Activated naive CD4-positive, alpha-beta T cell treated with anti-CD3 and anti-CD28 coated beads, Interleukin-2, amount 10 ng/mL, durations not matched to agents 7 days and 5 days (primary cell): ENCODE data around the gene BCR.

Experiments used
- CTCF ChIA-PET: fragments of 350-600 bp; sonication (Branson Sonifier 250); formaldehyde crosslinking; loops from one replicate; lab custom pipeline; 2021; ENCODE audit warnings: antibody characterized with exemption; lab: Charles Lee
- DNase-seq: peaks from one replicate; pipeline ENCODE4 v3.0.0-alpha.2; 2020
- H3K27ac Mint-ChIP-seq: one replicate; pipeline ENCODE4 v1.8.0; 2021; ENCODE audit warnings: mild to moderate bottlenecking, moderate library complexity, mixed read lengths
- H3K27me3 Mint-ChIP-seq: one replicate; pipeline ENCODE4 v1.8.0; 2021; ENCODE audit warnings: mild to moderate bottlenecking, mixed read lengths
- H3K36me3 Mint-ChIP-seq: one replicate; pipeline ENCODE4 v1.8.0; 2021; ENCODE audit warnings: mixed read lengths
- H3K4me1 Mint-ChIP-seq: one replicate; pipeline ENCODE4 v1.8.0; 2021; ENCODE audit warnings: mixed read lengths
- H3K4me3 Mint-ChIP-seq: one replicate; pipeline ENCODE4 v1.8.0; 2021; ENCODE audit warnings: mild to moderate bottlenecking, moderate library complexity, mixed read lengths
- H3K9me3 Mint-ChIP-seq: one replicate; pipeline ENCODE4 v1.8.0; 2021; ENCODE audit warnings: mixed read lengths

Gene BCR

DNA sequence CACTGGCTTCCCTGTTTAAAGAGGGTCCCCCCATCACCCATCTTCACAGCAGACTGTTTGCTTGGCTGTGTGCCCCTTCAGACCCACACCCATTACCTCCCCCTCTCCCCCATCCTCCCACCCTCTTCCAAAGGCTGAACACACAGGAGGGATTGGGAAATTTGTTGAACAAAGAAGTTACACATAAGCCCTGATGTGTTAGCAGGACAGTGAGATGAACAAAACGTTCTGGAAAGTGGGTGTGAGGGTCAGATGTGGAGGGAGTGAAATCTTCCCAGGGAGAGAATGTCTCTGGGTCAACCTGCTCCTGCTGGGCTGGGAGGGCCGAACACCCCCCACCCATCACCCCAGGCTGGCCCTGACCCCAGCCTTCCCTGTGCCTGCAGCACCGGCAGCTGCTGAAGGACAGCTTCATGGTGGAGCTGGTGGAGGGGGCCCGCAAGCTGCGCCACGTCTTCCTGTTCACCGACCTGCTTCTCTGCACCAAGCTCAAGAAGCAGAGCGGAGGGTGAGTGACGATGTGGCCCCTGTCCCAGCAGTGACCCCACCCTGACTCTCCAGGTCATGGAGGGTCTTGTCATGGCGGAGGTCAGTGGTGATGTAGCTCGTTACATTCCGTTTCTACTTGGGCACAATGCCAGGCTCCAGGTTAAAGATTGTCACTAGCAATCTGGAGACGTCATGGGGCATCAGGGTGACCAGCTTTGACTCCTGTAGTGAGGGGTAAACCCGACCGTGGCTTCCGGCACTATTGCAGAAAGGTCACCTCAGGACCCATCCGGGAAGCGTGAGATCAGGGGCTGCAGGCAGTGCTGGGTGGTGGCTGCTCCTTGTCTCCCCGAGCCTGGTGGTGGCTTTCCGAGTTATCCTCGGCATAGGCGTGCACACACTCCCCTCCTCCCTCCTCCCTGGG lies 103.5 kb downstream of the BCR start:
- no peak overlapping the region for H3K27ac Mint-ChIP-seq
- no peak overlapping the region for H3K4me3 Mint-ChIP-seq
- H3K27me3 Mint-ChIP-seq: no peaks in the 10 kb centered on the region
- no peaks in the 10 kb centered on the region for H3K9me3 Mint-ChIP-seq
- CTCF ChIA-PET: interaction anchor here (0.6 to 10.7 kb wide), 3 partner anchors 106 to 775 kb away, joined by 3 to 247 read pairs (median 5); partner anchors contain the start of genes BCR and ZNF280B
- H3K36me3 Mint-ChIP-seq: peaks cover 19% of the 10 kb centered on the region
- no peak for DNase-seq
- peaks cover 15% of the 10 kb centered on the region for H3K4me1 Mint-ChIP-seq

DNA sequence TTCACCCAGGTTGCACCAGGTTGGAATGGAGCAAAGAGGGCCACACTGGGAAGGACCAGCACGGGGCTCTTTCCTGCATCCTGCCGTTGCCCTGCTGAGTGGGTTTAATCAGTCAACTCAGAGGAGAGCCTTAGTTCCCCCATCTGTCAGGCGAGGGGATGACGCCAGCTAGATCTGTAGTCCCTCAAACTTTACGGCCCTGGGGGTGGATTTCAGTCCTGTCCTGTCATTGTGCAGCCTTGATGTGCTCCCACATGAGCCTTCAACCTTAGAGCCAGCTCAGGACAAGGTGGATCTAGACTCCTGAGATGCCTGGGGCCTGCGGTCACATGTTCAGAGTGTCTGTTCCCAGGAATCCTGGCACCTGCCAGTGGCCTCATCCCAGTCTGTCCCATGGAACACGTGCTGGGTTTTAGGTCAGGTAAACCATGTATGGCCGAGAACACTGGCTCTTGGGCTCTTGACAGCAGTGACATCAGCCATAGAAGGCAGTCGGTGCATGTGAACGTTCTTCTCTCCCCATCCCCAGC lies 104.3 kb downstream of the BCR start:
- no peak for DNase-seq
- CTCF ChIA-PET: interaction anchor here (0.6 to 10.7 kb wide), 3 partner anchors 107 to 776 kb away, joined by 3 to 247 read pairs (median 5); partner anchors contain the start of genes BCR and ZNF280B
- Mint-ChIP-seq H3K36me3 (peaks cover 19% of the 10 kb centered on the region), H3K4me3 (no peak overlapping the region), H3K27me3 (no peaks in the 10 kb centered on the region), H3K27ac (no peak overlapping the region), H3K9me3 (no peaks in the 10 kb centered on the region), H3K4me1 (peaks cover 13% of the 10 kb centered on the region)

DNA sequence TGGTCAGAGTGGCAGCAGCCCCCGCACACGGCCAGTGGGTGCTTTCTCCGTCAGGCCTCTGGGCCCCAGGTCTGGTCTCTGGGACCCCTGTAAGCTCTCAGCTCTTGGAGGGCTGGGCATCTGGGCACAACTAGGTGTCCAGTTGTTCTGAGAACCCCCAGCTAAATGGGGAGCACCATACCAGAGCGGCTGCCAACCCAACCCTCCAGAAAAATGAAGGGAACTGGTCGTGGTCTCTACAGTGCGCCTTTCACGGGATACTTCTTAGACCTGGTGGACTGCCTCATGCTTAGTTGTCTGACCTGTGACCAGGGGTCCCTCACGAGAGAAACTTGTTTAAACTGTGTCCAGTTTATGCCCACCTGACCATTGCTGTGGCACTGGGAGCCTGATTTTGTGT lies 104.9 kb downstream of the BCR start:
- Mint-ChIP-seq H3K9me3 (no peaks in the 10 kb centered on the region), H3K27me3 (no peaks in the 10 kb centered on the region), H3K27ac (no peak overlapping the region), H3K36me3 (peaks cover 25% of the 10 kb centered on the region), H3K4me1 (peaks cover 13% of the 10 kb centered on the region), H3K4me3 (no peak overlapping the region)
- CTCF ChIA-PET: interaction anchor here (10.7 kb wide), 1 partner anchor 108 kb away, joined by 247 read pairs; the partner anchor contains the start of gene BCR
- no peak for DNase-seq

DNA sequence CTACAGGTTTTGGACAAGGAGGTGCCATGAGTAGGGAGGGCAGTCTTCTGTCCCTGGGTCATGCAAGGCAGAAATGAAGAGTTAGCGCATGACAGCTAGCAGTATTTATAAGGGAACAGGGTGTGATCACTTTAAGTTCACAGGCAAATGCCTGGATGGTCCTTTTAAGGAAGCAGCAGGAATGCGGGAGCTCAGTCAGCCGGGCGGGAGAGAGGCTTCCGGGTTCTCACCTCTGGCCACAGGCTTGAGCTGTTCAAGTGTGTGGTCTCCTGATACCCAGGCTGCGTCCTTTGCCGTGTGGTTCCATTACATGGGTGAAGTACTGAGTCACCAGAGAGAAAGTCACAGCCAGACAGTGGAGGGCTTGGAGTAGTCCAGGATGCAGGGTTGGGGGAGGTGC lies 105.4 kb downstream of the BCR start:
- Mint-ChIP-seq H3K27ac (no peak overlapping the region), H3K4me3 (no peak overlapping the region), H3K36me3 (peaks cover 24% of the 10 kb centered on the region), H3K27me3 (no peaks in the 10 kb centered on the region), H3K9me3 (no peaks in the 10 kb centered on the region), H3K4me1 (peaks cover 8% of the 10 kb centered on the region)
- CTCF ChIA-PET: interaction anchor here (10.7 kb wide), 1 partner anchor 108 kb away, joined by 247 read pairs; the partner anchor contains the start of gene BCR
- no peak for DNase-seq

DNA sequence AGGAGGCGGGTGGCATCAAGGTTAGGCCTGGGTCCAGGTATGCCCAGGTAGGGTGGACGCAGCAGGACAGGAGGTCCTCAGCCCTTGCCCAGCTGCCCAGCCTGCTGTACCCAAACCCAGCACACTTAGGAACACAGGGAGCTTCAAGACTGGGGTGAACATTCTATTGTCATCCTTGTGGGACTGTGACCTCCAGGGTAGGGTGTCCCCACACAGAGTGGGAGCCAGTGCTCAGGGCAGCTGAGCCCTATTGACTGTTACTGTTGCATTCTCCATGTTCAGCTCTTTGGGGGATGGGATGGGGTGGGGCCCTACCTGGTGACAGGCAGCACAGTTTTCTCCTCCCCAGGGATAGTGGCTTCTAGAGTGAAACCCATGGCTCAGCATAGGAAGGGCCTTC lies 106.0 kb downstream of the BCR start:
- CTCF ChIA-PET: interaction anchor here (10.7 kb wide), 1 partner anchor 109 kb away, joined by 247 read pairs; the partner anchor contains the start of gene BCR
- peaks cover 5% of the 10 kb centered on the region for H3K4me1 Mint-ChIP-seq
- no peak overlapping the region for H3K4me3 Mint-ChIP-seq
- H3K36me3 Mint-ChIP-seq: peaks cover 26% of the 10 kb centered on the region
- H3K9me3 Mint-ChIP-seq: no peaks in the 10 kb centered on the region
- no peak for DNase-seq
- no peaks in the 10 kb centered on the region for H3K27me3 Mint-ChIP-seq
- no peak overlapping the region for H3K27ac Mint-ChIP-seq

DNA sequence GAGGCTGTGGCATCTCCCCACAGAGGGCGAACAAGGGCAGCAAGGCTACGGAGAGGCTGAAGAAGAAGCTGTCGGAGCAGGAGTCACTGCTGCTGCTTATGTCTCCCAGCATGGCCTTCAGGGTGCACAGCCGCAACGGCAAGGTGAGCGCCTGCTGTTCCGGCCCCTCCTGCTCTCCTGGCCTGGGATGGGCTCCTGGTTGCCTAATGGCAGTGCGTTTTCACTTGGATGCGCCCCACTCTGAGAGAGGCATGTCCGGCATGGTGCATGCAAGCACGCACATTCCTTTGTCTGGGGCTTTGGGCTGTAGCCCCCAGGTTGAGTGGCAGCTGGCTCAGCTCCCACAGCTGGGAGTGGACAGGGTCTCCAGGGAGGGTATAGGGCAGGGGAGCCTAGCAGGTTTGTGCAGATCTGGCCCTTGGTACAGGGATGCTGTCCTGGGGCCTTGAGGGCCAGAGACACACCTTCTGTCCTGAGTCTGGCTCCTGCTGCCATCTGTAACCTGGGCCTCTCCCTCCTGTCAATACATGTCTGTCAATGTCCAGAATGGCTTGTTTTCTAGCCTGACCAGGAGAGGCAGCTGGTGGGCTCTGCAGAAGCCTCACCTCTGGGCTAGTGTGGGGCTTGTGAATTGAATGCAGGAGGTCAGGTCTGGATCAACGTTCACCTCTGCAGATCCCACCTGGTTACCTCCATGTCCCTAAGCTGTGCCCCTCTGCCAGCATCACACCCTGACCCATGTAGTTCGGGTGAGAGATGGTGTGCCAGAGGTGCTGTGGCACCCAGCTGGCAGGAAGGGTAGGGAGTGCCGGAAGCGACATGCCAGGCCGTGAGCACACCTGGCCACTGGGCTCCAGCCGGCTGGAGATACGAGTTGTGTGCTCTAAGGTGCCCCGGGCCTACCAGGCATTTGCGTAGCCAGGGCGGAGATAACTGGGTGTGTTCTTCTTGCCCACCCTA lies 107.1 kb downstream of the BCR start:
- Mint-ChIP-seq H3K4me1 (no peaks in the 10 kb centered on the region), H3K27ac (no peak overlapping the region), H3K9me3 (no peaks in the 10 kb centered on the region), H3K27me3 (no peaks in the 10 kb centered on the region), H3K4me3 (no peak overlapping the region), H3K36me3 (peaks cover 33% of the 10 kb centered on the region)
- no peak for DNase-seq
- CTCF ChIA-PET: interaction anchor here (1.2 to 10.7 kb wide), 2 partner anchors 110 to 111 kb away, joined by 3 to 247 read pairs; partner anchors contain the start of gene BCR

DNA sequence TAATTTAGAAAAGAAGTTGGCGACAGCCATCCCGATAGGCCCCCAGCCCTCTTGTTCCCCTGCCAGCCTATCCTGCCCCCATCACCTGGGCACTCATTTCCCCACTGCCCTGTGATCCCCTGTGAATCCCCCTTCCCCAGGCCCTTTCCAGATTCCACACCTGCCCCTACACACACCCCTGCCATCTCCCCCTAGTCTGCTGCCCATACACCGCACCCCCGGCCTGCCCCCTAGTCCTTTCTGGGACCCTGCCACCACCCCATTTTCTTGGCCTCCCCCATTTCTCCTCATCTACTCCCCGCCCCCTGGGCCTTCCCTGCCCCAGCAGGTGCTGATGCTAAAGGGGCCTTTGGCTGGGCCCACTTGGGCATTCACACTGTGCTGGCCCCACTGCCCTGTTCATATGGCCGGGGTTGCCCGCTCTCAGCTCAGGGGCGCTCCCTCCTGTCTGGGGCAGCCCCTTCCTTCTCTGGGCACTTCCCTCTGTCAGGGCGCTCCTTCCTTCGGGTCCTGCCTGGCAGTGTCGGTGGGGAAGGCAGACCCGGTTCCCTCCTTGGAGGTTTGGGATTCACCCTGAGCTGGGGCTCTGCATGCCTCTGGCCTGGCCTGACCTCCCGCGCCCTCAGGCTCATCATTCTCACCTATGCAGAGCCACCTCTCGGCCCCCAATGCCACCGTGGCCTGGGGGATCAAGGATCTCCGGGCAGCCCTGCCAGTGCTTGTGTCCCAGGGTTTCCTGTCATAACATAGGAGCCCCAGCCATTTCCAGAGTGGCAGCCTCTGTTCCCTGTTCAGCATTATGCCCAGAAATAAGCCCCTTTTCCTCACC lies 108.2 kb downstream of the BCR start:
- H3K9me3 Mint-ChIP-seq: no peaks in the 10 kb centered on the region
- H3K36me3 Mint-ChIP-seq: peaks cover 36% of the 10 kb centered on the region
- H3K27me3 Mint-ChIP-seq: no peaks in the 10 kb centered on the region
- DNase-seq: no peak
- H3K27ac Mint-ChIP-seq: no peak overlapping the region
- no peak overlapping the region for H3K4me3 Mint-ChIP-seq
- CTCF ChIA-PET: interaction anchor here (1.2 to 5.1 kb wide), 3 partner anchors 112 to 160 kb away, joined by 3 to 59 read pairs (median 7); no protein-coding TSS in a partner anchor
- H3K4me1 Mint-ChIP-seq: no peaks in the 10 kb centered on the region

DNA sequence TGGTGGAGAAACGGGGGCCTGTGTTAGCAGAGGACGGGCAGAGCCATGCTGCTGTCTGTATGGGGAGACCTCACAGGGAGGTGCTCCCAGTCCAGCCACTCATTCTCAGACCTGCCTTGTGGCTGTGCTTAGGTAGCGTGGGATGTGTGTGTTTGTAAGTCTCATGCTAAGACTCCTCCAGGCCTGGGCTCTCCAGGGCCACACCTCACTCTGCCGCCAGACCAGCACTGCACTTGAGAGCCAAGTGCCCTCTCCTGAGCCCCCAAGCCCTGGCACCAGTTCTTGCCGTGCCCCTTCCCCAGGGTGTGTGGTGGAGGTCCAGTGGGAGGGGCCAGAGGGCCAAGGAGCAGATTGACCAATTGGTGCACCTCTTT lies 108.8 kb downstream of the BCR start:
- H3K27ac Mint-ChIP-seq: no peak overlapping the region
- CTCF ChIA-PET: interaction anchor here (1.5 to 5.1 kb wide), 4 partner anchors 25 to 170 kb away, joined by 3 to 59 read pairs (median 6); no protein-coding TSS in a partner anchor
- peaks cover 37% of the 10 kb centered on the region for H3K36me3 Mint-ChIP-seq
- DNase-seq: no peak
- no peak overlapping the region for H3K4me3 Mint-ChIP-seq
- no peaks in the 10 kb centered on the region for H3K4me1 Mint-ChIP-seq
- no peaks in the 10 kb centered on the region for H3K9me3 Mint-ChIP-seq
- no peaks in the 10 kb centered on the region for H3K27me3 Mint-ChIP-seq

DNA sequence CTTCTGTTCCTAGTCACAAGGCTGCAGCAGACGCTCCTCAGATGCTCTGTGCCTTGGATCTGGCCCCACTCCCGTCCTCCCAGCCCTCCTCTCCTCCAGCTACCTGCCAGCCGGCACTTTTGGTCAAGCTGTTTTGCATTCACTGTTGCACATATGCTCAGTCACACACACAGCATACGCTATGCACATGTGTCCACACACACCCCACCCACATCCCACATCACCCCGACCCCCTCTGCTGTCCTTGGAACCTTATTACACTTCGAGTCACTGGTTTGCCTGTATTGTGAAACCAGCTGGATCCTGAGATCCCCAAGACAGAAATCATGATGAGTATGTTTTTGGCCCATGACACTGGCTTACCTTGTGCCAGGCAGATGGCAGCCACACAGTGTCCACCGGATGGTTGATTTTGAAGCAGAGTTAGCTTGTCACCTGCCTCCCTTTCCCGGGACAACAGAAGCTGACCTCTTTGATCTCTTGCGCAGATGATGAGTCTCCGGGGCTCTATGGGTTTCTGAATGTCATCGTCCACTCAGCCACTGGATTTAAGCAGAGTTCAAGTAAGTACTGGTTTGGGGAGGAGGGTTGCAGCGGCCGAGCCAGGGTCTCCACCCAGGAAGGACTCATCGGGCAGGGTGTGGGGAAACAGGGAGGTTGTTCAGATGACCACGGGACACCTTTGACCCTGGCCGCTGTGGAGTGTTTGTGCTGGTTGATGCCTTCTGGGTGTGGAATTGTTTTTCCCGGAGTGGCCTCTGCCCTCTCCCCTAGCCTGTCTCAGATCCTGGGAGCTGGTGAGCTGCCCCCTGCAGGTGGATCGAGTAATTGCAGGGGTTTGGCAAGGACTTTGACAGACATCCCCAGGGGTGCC lies 109.8 kb downstream of the BCR start:
- DNase-seq: peak; percentile 71
- CTCF ChIA-PET: interaction anchor here (0.7 to 5.1 kb wide), 13 partner anchors 8 to 544 kb away, joined by 3 to 59 read pairs (median 5); partner anchors contain the start of genes BCR and RSPH14
- no peaks in the 10 kb centered on the region for H3K4me1 Mint-ChIP-seq
- no peaks in the 10 kb centered on the region for H3K27me3 Mint-ChIP-seq
- H3K4me3 Mint-ChIP-seq: no peak overlapping the region
- peak overlapping the region; percentile 52 for H3K27ac Mint-ChIP-seq
- no peaks in the 10 kb centered on the region for H3K9me3 Mint-ChIP-seq
- H3K36me3 Mint-ChIP-seq: peaks cover 41% of the 10 kb centered on the region

DNA sequence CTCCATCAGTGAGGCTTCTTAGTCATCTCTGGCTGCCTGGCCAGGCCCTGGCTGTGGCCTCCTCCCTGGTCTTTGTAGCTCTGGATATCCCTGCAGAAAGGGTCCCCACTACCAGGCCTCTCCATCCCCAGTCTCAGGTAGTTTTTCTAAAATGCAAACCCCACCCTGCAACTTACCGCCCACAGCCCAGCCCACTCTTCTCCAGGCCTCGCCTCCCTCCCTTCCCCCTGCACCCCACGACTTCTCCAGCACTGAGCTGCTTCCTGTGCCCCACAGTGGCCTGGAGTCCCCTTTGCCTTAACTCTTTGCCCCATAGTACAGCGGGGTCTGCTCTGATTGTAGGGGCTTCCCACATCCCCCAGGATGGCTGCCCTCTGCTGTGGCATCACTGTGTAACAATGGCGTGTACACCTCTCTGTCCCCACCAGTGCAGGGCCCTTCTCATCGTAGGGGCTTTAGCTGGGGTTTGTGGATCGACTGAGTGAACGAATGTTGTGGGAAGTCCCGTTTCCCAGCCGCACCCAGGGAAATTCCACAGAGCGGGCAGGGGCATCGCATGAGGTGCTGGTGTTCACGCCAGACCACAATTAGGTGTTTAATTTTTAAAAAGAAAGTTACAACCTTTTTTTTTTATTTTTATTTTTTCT lies 111.6 kb downstream of the BCR start:
- CTCF ChIA-PET: interaction anchor here (0.8 to 5.1 kb wide), 4 partner anchors 9 to 164 kb away, joined by 3 to 59 read pairs (median 3); no protein-coding TSS in a partner anchor
- H3K27ac Mint-ChIP-seq: no peak overlapping the region
- H3K4me3 Mint-ChIP-seq: no peak overlapping the region
- peaks cover 34% of the 10 kb centered on the region for H3K36me3 Mint-ChIP-seq
- no peaks in the 10 kb centered on the region for H3K27me3 Mint-ChIP-seq
- H3K9me3 Mint-ChIP-seq: no peaks in the 10 kb centered on the region
- no peak for DNase-seq
- no peaks in the 10 kb centered on the region for H3K4me1 Mint-ChIP-seq

DNA sequence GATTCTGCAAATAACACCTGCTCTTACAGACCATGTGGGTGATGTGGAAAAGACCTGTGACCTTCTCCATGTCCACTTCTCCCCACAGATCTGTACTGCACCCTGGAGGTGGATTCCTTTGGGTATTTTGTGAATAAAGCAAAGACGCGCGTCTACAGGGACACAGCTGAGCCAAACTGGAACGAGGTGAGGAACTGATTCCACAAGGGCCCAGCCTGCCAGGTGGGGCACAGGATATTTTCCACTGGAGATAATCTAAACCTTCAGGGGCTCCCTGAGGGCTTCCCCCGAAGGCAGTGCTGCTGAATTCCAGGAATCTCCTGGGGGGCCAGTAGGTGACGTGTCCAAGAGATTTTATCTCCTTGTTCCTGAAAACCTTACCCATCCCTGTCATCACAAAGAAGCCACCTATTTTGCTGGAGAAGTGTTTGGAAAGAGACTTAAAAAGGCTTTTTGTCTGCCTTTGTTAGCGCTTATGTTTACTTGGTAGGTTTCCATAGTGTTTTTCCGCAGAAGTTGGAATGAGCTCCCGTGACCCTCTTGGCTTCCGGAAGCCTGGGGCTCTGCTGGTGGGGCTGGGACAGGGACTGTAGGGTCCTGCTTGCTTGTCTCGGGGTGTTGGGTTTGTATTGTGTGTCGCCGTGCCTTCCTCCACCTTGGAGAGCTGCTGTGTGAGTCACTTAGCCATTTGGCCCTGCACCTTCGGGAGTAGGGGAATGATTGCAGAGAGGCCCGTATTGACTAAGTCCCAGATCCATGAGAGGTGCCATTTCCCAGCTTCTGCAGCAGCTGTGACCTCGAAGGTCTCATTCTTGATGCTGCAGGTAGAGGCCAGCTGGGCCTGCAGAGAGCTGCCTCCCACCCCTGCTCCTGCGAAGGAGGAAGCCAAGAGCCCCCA lies 112.4 kb downstream of the BCR start:
- CTCF ChIA-PET: interaction anchor here (0.8 to 5.1 kb wide), 5 partner anchors 8 to 165 kb away, joined by 3 to 59 read pairs (median 3); no protein-coding TSS in a partner anchor
- no peak for DNase-seq
- no peak overlapping the region for H3K4me3 Mint-ChIP-seq
- peaks cover 37% of the 10 kb centered on the region for H3K36me3 Mint-ChIP-seq
- no peaks in the 10 kb centered on the region for H3K27me3 Mint-ChIP-seq
- H3K4me1 Mint-ChIP-seq: no peaks in the 10 kb centered on the region
- H3K27ac Mint-ChIP-seq: no peak overlapping the region
- no peaks in the 10 kb centered on the region for H3K9me3 Mint-ChIP-seq
